ENCODE data around the gene TNFRSF4. TPM values are rescaled to one million over a fixed set of nuclear protein-coding genes. Genes with fewer than 3 reads are reported as not detected.

Gene TNFRSF4
- polyA plus RNA-seq, 1 donor = 1.1 TPM

DNA sequence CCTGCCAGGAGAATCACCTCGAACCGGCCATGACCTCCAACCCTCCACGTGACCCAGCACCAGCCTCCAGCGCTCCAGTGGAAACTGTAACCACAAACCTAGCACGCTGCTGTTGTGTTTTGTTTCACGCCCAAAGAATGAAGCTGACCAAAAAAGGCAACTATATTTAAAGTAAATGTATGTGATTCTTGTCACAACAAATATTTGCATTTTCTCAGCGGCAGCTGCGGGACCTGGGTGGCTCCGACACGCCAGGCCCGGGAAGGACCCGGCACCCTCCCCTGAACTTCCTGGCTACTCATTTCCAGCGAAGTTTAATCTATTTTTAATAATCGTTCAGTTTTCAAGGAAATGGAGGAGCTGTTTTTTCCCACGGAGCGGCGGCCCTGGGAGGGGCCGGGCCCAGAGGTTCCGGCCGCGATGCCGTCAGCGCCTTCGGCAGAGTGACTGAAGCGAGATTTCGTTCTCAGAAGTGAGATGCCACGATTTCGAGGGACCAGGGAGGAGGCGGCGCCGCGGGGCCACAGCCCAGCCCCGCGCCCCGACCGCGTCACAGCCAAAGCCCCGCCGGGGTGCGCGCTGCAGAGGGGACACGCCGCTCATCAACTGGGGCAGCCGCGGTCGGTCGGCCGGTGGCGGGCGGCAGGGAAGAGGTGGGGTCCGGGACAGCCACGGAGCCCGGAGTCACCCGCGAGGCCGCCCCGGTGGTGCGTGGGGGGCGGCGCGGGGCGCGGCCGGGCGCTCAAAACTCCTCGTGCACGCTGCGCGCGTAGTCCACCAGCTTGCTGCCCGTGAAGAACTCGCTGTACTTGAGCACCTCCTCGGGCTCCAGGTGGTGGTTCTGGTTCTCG, 3.0 kb upstream of the TNFRSF4 start:
- H3K27me3 ChIP-seq (ENCODE audit: control insufficient read depth, insufficient read depth, low read length) = no peaks in the 10 kb centered on the region
- no peaks in the 10 kb centered on the region for H3K4me1 ChIP-seq (ENCODE audit: control insufficient read depth, insufficient read depth, low read length)
- no CpG with 5 or more reads among the region's 74 CpGs for WGBS (ENCODE audit: insufficient coverage, low lambda C conversion rate)
- H3K36me3 ChIP-seq (ENCODE audit: control insufficient read depth, insufficient read depth, low read length) = peaks cover 61% of the 10 kb centered on the region
- H3K27ac ChIP-seq (ENCODE audit: low read length) = no peak overlapping the region
- DNase-seq = no peak
- peaks cover 18% of the 10 kb centered on the region for H3K9me3 ChIP-seq (ENCODE audit: control insufficient read depth, low read depth, low read length)
- H3K4me3 ChIP-seq (ENCODE audit: low read length) = no peak overlapping the region

DNA sequence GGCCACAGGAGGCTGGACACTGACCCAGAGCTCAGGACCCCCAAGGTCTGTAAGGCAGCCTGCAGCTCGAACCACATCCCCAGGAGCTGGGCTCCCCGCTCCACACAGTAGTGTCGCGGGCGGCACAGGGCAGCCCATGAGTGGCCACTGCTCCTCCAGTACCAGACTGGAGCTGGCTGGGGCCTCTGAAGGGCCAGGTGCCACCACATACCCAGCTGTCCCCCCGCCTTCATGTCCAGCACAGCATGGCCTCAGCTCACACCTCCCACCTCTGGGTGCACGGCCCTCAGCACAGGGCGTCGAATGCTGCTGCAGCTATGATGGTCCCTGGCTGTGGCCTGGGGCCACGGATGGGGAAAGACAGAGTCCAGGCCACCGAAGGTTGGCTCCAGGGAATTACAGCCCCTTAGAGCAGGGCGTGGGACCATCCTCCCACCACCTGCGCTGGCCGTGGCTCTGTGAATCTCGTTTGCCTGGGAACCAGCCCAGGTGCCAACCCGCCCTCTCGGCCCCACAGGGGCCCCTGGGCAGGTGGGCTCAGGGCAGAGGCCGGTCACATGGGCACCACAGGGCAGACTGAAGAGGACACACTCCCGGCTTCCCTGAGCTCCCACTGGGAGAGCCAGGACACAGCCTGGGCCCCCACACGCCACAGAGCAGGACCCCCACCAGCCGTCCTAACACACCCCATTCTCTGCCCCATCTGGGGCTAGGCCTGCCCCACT, 2.1 kb upstream of the TNFRSF4 start:
- DNase-seq = no peak
- no peak overlapping the region for H3K27ac ChIP-seq (ENCODE audit: low read length)
- no peaks in the 10 kb centered on the region for H3K27me3 ChIP-seq (ENCODE audit: control insufficient read depth, insufficient read depth, low read length)
- peaks cover 51% of the 10 kb centered on the region for H3K36me3 ChIP-seq (ENCODE audit: control insufficient read depth, insufficient read depth, low read length)
- no peak overlapping the region for H3K4me3 ChIP-seq (ENCODE audit: low read length)
- peaks cover 18% of the 10 kb centered on the region for H3K9me3 ChIP-seq (ENCODE audit: control insufficient read depth, low read depth, low read length)
- WGBS (ENCODE audit: insufficient coverage, low lambda C conversion rate) = no CpG with 5 or more reads among the region's 21 CpGs
- no peaks in the 10 kb centered on the region for H3K4me1 ChIP-seq (ENCODE audit: control insufficient read depth, insufficient read depth, low read length)

GRCh38 chr1:1215080-1215676, 1.2 kb upstream of the TNFRSF4 start:
- DNase-seq = no peak
- no peak overlapping the region for H3K4me3 ChIP-seq (ENCODE audit: low read length)
- no CpG with 5 or more reads among the region's 11 CpGs for WGBS (ENCODE audit: insufficient coverage, low lambda C conversion rate)
- no peak overlapping the region for H3K27ac ChIP-seq (ENCODE audit: low read length)
- no peaks in the 10 kb centered on the region for H3K4me1 ChIP-seq (ENCODE audit: control insufficient read depth, insufficient read depth, low read length)
- peaks cover 43% of the 10 kb centered on the region for H3K36me3 ChIP-seq (ENCODE audit: control insufficient read depth, insufficient read depth, low read length)
- H3K9me3 ChIP-seq (ENCODE audit: control insufficient read depth, low read depth, low read length) = peaks cover 18% of the 10 kb centered on the region
- H3K27me3 ChIP-seq (ENCODE audit: control insufficient read depth, insufficient read depth, low read length) = no peaks in the 10 kb centered on the region

- Histone ChIP-seq H3K4me3 (ENCODE audit: low read length) (no peak overlapping the region), H3K27ac (ENCODE audit: low read length) (no peak overlapping the region)
These were observed 1.1 kb downstream of the TNFRSF4 start for GRCh38 chr1:1212780-1213344.

DNA sequence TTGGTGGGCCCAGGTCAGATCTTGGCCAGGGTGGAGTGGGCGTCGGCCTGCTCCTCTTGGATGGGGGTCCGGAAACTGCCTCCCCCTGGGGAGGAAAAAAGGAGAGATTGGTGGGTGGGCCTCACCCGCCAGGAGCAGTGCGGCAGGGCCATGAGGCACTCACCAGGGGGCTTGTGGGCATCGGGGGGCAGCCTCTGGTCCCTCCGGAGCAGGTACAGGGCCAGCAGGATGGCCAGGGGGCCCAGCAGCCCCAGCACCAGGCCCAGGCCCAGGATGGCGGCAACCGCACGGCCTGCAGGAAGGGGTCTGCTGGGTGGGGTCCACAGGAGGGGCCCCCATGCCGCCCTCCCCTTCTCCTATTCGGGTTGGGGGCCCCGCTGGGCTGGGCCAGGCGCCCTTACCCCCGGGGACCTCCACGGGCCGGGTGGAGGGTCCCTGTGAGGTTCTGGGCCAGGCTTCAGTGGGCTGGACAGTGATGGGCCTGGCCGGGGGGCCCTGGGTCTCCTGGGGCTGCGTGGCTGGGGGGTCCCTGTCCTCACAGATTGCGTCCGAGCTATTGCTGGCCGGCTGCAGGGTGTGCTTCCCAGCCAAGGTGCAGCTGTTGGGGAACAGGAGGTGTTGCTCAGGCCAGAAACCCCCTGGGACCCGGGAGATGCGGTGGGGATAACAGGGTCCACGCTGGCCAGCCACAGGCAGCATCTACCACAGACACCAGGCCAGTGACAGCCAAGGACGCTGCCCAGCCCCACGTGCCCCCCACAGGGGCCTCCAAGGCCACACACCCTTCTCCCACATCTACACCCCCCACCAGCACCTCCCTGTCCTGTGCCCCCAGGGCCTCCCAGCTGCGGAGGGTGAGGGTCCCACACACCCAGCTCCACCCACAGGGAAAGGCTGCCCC, 2.2 kb downstream of the TNFRSF4 start:
- H3K27me3 ChIP-seq (ENCODE audit: control insufficient read depth, insufficient read depth, low read length) = peaks cover 22% of the 10 kb centered on the region
- WGBS (ENCODE audit: insufficient coverage, low lambda C conversion rate) = no CpG with 5 or more reads among the region's 28 CpGs
- H3K9me3 ChIP-seq (ENCODE audit: control insufficient read depth, low read depth, low read length) = peaks cover 5% of the 10 kb centered on the region
- peaks cover 14% of the 10 kb centered on the region for H3K36me3 ChIP-seq (ENCODE audit: control insufficient read depth, insufficient read depth, low read length)
- no peak overlapping the region for H3K4me3 ChIP-seq (ENCODE audit: low read length)
- no peak overlapping the region for H3K27ac ChIP-seq (ENCODE audit: low read length)
- no peaks in the 10 kb centered on the region for H3K4me1 ChIP-seq (ENCODE audit: control insufficient read depth, insufficient read depth, low read length)
- DNase-seq = no peak

More at GRCh38 chr1:1212780-1213344, 1.1 kb downstream of the TNFRSF4 start:
- H3K36me3 ChIP-seq (ENCODE audit: control insufficient read depth, insufficient read depth, low read length) = peaks cover 21% of the 10 kb centered on the region
- DNase-seq = no peak
- no CpG with 5 or more reads among the region's 24 CpGs for WGBS (ENCODE audit: insufficient coverage, low lambda C conversion rate)
- H3K9me3 ChIP-seq (ENCODE audit: control insufficient read depth, low read depth, low read length) = peaks cover 11% of the 10 kb centered on the region
- H3K4me1 ChIP-seq (ENCODE audit: control insufficient read depth, insufficient read depth, low read length) = no peaks in the 10 kb centered on the region
- H3K27me3 ChIP-seq (ENCODE audit: control insufficient read depth, insufficient read depth, low read length) = peaks cover 13% of the 10 kb centered on the region

DNA sequence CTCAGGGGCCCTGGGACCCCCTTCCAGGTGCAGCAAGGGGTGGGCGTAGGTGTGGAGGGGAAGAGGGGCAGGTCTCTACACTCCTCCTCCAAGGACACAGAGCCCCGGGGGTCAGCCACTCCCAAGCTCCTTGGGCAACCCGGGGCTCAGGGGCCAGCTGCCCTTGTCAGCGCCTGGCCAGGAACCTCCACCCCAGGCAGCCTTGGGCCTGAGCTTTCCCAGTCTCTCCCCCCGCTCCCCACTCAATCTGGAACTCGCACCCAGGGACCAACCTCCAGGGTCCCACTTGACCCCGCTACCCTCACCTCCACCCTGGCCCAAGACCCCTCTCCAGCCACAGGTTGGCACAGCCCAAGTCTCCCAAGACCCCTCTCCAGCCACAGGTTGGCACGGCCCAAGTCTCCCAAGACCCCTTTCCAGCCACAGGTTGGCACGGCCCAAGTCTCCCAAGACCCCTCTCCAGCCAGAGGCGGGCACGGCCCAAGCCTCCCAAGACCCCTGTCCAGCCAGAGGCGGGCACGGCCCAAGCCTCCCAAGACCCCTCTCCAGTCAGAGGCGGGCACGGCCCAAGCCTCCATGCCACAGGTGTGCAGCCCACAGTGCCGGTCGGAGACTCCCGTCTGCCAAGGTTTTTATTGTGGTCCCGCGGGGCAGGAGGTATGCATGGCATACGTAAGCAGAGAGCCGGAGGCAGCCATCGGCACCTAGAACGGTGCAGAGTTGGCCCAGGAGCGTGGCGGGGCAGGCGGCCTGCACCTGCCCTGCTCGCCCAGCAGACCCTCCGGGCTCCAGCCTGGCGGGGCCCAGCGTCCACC, 3.0 kb downstream of the TNFRSF4 start:
- H3K4me3 ChIP-seq (ENCODE audit: low read length) = no peak overlapping the region
- peaks cover 30% of the 10 kb centered on the region for H3K27me3 ChIP-seq (ENCODE audit: control insufficient read depth, insufficient read depth, low read length)
- WGBS (ENCODE audit: insufficient coverage, low lambda C conversion rate) = no CpG with 5 or more reads among the region's 31 CpGs
- no peak overlapping the region for H3K27ac ChIP-seq (ENCODE audit: low read length)
- H3K36me3 ChIP-seq (ENCODE audit: control insufficient read depth, insufficient read depth, low read length) = peaks cover 5% of the 10 kb centered on the region
- no peak for DNase-seq
- H3K9me3 ChIP-seq (ENCODE audit: control insufficient read depth, low read depth, low read length) = peaks cover 5% of the 10 kb centered on the region
- H3K4me1 ChIP-seq (ENCODE audit: control insufficient read depth, insufficient read depth, low read length) = peaks cover 5% of the 10 kb centered on the region

GRCh38 chr1:1208713-1209433, 5.1 kb downstream of the TNFRSF4 start:
- H3K36me3 ChIP-seq (ENCODE audit: control insufficient read depth, insufficient read depth, low read length) = no peaks in the 10 kb centered on the region
- no peak overlapping the region for H3K4me3 ChIP-seq (ENCODE audit: low read length)
- peaks cover 5% of the 10 kb centered on the region for H3K4me1 ChIP-seq (ENCODE audit: control insufficient read depth, insufficient read depth, low read length)
- H3K27me3 ChIP-seq (ENCODE audit: control insufficient read depth, insufficient read depth, low read length) = peaks cover 40% of the 10 kb centered on the region
- no peak overlapping the region for H3K27ac ChIP-seq (ENCODE audit: low read length)
- peaks cover 9% of the 10 kb centered on the region for H3K9me3 ChIP-seq (ENCODE audit: control insufficient read depth, low read depth, low read length)
- WGBS (ENCODE audit: insufficient coverage, low lambda C conversion rate) = no CpG with 5 or more reads among the region's 38 CpGs
- no peak for DNase-seq

GRCh38 chr1:1207571-1207892, 6.4 kb downstream of the TNFRSF4 start:
- peaks cover 6% of the 10 kb centered on the region for H3K9me3 ChIP-seq (ENCODE audit: control insufficient read depth, low read depth, low read length)
- no peaks in the 10 kb centered on the region for H3K36me3 ChIP-seq (ENCODE audit: control insufficient read depth, insufficient read depth, low read length)
- no peak overlapping the region for H3K4me3 ChIP-seq (ENCODE audit: low read length)
- no CpG with 5 or more reads among the region's 11 CpGs for WGBS (ENCODE audit: insufficient coverage, low lambda C conversion rate)
- no peak for DNase-seq
- H3K27me3 ChIP-seq (ENCODE audit: control insufficient read depth, insufficient read depth, low read length) = peaks cover 52% of the 10 kb centered on the region
- peaks cover 5% of the 10 kb centered on the region for H3K4me1 ChIP-seq (ENCODE audit: control insufficient read depth, insufficient read depth, low read length)
- no peak overlapping the region for H3K27ac ChIP-seq (ENCODE audit: low read length)

Data from large intestine (tissue), 3 donors.